Heart left ventricle (tissue), 16 donors: ENCODE measurements around the gene CAND1. TPM values are rescaled to one million over a fixed set of nuclear protein-coding genes. Genes with fewer than 3 reads are reported as not detected.

ENCODE experiments used
- ATAC-seq, 4 donors: fragments of 200-7000 bp; cut with Tn5 transposase; one replicate each; pipeline ENCODE4 v1.9.1; 2020 to 2022; ENCODE audit warnings: moderate library complexity in 4 of 4, mild to moderate bottlenecking in 3 of 4, moderate number of reproducible peaks in 1 of 4
- DNase-seq, 5 donors: peaks; one replicate each; pipeline ENCODE4 v3.0.0-alpha.2; 2020
- H3K27ac ChIP-seq, 12 donors: fragments of 200-600 bp; sonication (generic) in 4 of 12; one replicate each; pipeline versions ENCODE4 v1.5.0 to v1.8.0; 2016 to 2022; ENCODE audit warnings: mild to moderate bottlenecking in 2 of 12
- H3K27me3 ChIP-seq, 9 donors: fragments of 200-600 bp; sonication (generic) in 2 of 9; one replicate each; pipeline versions ENCODE4 v1.5.1 to v1.8.0; 2016 to 2022; ENCODE audit warnings: mild to moderate bottlenecking in 3 of 9
- H3K36me3 ChIP-seq, 9 donors: fragments of 200-600 bp; sonication (generic) in 2 of 9; one replicate each; pipeline versions ENCODE4 v1.5.0 to v1.8.0; 2018 to 2022; ENCODE audit warnings: mild to moderate bottlenecking in 2 of 9
- H3K4me1 ChIP-seq, 12 donors: fragments of 200-600 bp; sonication (generic) in 4 of 12; one replicate each; pipeline versions ENCODE4 v1.5.0 to v1.8.0; 2016 to 2022; ENCODE audit warnings: mild to moderate bottlenecking in 3 of 12
- H3K4me3 ChIP-seq, 12 donors: fragments of 200-600 bp; sonication (generic) in 4 of 12; one replicate each; pipeline versions ENCODE4 v1.5.0 to v1.8.0; 2017 to 2022; ENCODE audit warnings: mild to moderate bottlenecking in 9 of 12, moderate library complexity in 4 of 12
- H3K9me3 ChIP-seq, 12 donors: fragments of 200-600 bp; sonication (generic) in 4 of 12; one replicate each; pipeline versions ENCODE4 v1.5.0 to v1.8.0; 2016 to 2022; ENCODE audit warnings: mild to moderate bottlenecking in 1 of 12
- CTCF ChIP-seq, 12 donors: fragments of 200-600 bp; sonication (generic) in 4 of 12; IDR thresholded peaks; one replicate each; pipeline versions ENCODE4 v1.5.0 to v1.8.0; 2018 to 2022; ENCODE audit warnings: antibody characterized with exemption in 12 of 12, mild to moderate bottlenecking in 5 of 12
- POLR2A ChIP-seq, 2 donors: fragments of 450-650 bp; IDR thresholded peaks; one replicate each; pipeline ENCODE4 v1.6.1; 2017; ENCODE audit warnings: antibody characterized with exemption in 2 of 2, mild to moderate bottlenecking in 2 of 2, moderate library complexity in 2 of 2
- WGBS, 4 donors: extraction: QIAGEN DNeasy Blood & Tissue Kit in 2 of 4; methylation state at CpG; one replicate each; pipeline versions ENCODE4 v1.1.5 to v1.1.7; 2013 to 2018; 5-methylcytosine and 5-hydroxymethylcytosine counted together
- intact Hi-C, 10 donors: fragments of 100-400 bp; cut with DNase I; formaldehyde crosslinking; loops; one replicate each; pipeline versions ENCODE4 v1.11.1 to v1.14.2; 2022
- polyA plus RNA-seq, 2 donors: library from polyadenylated mRNA; stranded (reverse); fragments of 200-250 nt; gene quantifications; one replicate each; pipeline ENCODE4 v1.2.3, GENCODE V29; 2013
- total RNA-seq, 9 donors: library from RNA; depleted of rRNA in 2 of 9; stranded (reverse); fragments of >200 nt in 2 of 9; fragmentation: NEBNext Ultra II Directional in 3 of 9; extraction: Animal tissue kit (Norgen Biotek cat#: 25700) in 3 of 9; gene quantifications; one replicate each; pipeline versions ENCODE4 v1.1.0 to v1.2.4, GENCODE V29; 2016 to 2023
- donor health status: ischemic (EF 13 %, LVEDD 7.1; RV severe dilation, severe dysfunction).
- donor health status: healthy with polysubstance abuse.
- donor health status: DM: no; HTN: yes; CAD: no.
- donor health status: DM: no; HTN: no; CAD: no.
- donor health status: ischemic (EF 25% LVEDD 6.9; RV normal size, moderate dysfunction).
- donor health status: ischemic (EF 25% LVEDD 5.7; RV mildly dilated, moderate dysfunction).
- donor health status: healthy.
- donor health status: DM: yes; HTN: yes; CAD: no.
- donor health status: ischemic (EF 35%, LVEDD 5.7; RV mildly dilated, moderate dysfunction).
- donor health status: nonischemic (EF 11% LVEDD 7.7; RV severe dilation, severe dysfunction).
- donor health status: DM: yes; HTN: yes; CAD: no.
- donor health status: PGD.
- donor health status: ischemic (EF 29% LVEDD 5.4; RV normal size, mild dysfunction).
- donor health status: nonischemic (EF 23%, LVEDD 6.1; RV moderate dilation, normal function).

CAND1 gene
- total and polyA plus RNA-seq, 11 donors = 5.8 to 69.0 (median 30.9) TPM

GRCh38 chr12:67243260-67243659 lies 25.9 kb upstream of the CAND1 start:
- no peaks in the 10 kb centered on the region for H3K9me3 ChIP-seq
- TF ChIP-seq POLR2A (IDR thresholded peaks at IDR 0.05) (no peak), CTCF (IDR thresholded peaks at IDR 0.05) (no peak)
- no peak overlapping the region for H3K27ac ChIP-seq
- H3K27me3 ChIP-seq = no peaks in the 10 kb centered on the region
- no peaks in the 10 kb centered on the region for H3K36me3 ChIP-seq
- no peak for ATAC-seq
- no peak overlapping the region for H3K4me3 ChIP-seq
- H3K4me1 ChIP-seq = no peaks in the 10 kb centered on the region
- intact Hi-C loops = no loop called here
- DNase-seq = no peak

- no peaks in the 10 kb centered on the region for H3K9me3 ChIP-seq
- H3K4me1 ChIP-seq = no peaks in the 10 kb centered on the region
- H3K36me3 ChIP-seq = no peaks in the 10 kb centered on the region
- WGBS, 4 donors = 79 to 86% (median 82%) methylated on average over 4 of the region's 4 CpGs
- intact Hi-C loops = no loop called here
- H3K4me3 ChIP-seq = no peak overlapping the region
- no peak for ATAC-seq
- no peak for DNase-seq
- H3K27me3 ChIP-seq = no peaks in the 10 kb centered on the region
- H3K27ac ChIP-seq = no peak overlapping the region
- TF ChIP-seq CTCF (IDR thresholded peaks at IDR 0.05) (no peak), POLR2A (IDR thresholded peaks at IDR 0.05) (no peak)
Measured at GRCh38 chr12:67245571-67245970, 23.6 kb upstream of the CAND1 start.

- TF ChIP-seq CTCF (IDR thresholded peaks at IDR 0.05) = no peak
- TF ChIP-seq POLR2A (IDR thresholded peaks at IDR 0.05) = no peak
- H3K4me1 ChIP-seq = no peaks in the 10 kb centered on the region
- ATAC-seq (no peak), DNase-seq (no peak)
- no peak overlapping the region for H3K4me3 ChIP-seq
- no peak overlapping the region for H3K27ac ChIP-seq
- no peaks in the 10 kb centered on the region for H3K27me3 ChIP-seq
- intact Hi-C loops = no loop called here
- no peaks in the 10 kb centered on the region for H3K9me3 ChIP-seq
- WGBS, 4 donors = 75 to 86% (median 78%) methylated on average over 3 of the region's 3 CpGs
- H3K36me3 ChIP-seq = no peaks in the 10 kb centered on the region
Measured at GRCh38 chr12:67251012-67251411, 18.1 kb upstream of the CAND1 start.

GRCh38 chr12:67254372-67255026 lies 14.7 kb upstream of the CAND1 start:
- intact Hi-C loops = no loop called here
- Histone ChIP-seq H3K27me3 (no peaks in the 10 kb centered on the region), H3K27ac (no peak overlapping the region), H3K4me3 (no peak overlapping the region), H3K36me3 (no peaks in the 10 kb centered on the region), H3K9me3 (no peaks in the 10 kb centered on the region), H3K4me1 (no peaks in the 10 kb centered on the region)
- WGBS, 4 donors = 86 to 93% (median 89%) methylated on average over 12 of the region's 12 CpGs
- ATAC-seq (no peak), DNase-seq (no peak)
- TF ChIP-seq POLR2A (IDR thresholded peaks at IDR 0.05) = no peak
- TF ChIP-seq CTCF (IDR thresholded peaks at IDR 0.05) = no peak
